ENCODE results near the gene EEF1AKMT2.

- no peak for TF ChIP-seq CTCF (IDR thresholded peaks at IDR 0.05)
- no peak for TF ChIP-seq POLR2A (IDR thresholded peaks at IDR 0.05)
- TF ChIP-seq EP300 (IDR thresholded peaks at IDR 0.05): no peak
Measured at GRCh38 chr10:124725171-124725631, 66.5 kb downstream of the EEF1AKMT2 start.
